ENCODE measurements around the gene FBXO30. TPM values are rescaled to one million over a fixed set of nuclear protein-coding genes. Genes with fewer than 3 reads are reported as not detected.

The FBXO30 gene
- total RNA-seq, 4 donors from 2014 or later, result 47.1 to 92.2 (median 69.3) TPM

DNA sequence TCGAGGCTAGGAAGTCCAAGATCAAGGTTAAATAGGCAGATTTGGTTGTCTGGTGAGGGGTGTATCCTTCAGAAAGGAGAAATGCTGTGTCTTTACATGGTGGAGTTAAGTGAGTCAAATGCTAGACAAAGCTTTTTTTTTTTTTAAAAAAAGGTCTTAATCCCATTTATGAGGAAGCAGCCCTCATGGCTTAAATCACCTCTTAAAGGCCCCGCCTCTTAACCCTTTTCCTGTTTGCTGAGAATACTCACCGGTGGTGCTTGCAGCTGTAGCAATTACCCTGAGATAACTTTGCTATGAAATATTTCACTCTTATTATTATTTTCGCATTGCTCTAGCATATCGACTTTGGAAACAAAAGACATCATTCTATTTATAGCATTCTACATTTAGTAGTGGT lies 30.8 kb downstream of the FBXO30 start:
- intact Hi-C loops (cut with DNase I), result no loop called here
- Histone ChIP-seq H3K4me1 (peaks cover 0 to 9% (median 3%) of the 10 kb centered on the region in 4 donors), H3K9me3 (peaks cover 0 to 10% (median under 1%) of the 10 kb centered on the region in 4 donors), H3K36me3 (peaks cover 0 to 16% (median 2%) of the 10 kb centered on the region in 4 donors), H3K4me3 (no peak overlapping the region), H3K27ac (replicated peaks in 1 of 4) (no peak overlapping the region), H3K27me3 (no peaks in the 10 kb centered on the region)
- 83% methylated on average over 5 of the region's 5 CpGs for WGBS
- no peak for TF ChIP-seq POLR2AphosphoS5 (IDR thresholded peaks at IDR 0.05)
- TF ChIP-seq POLR2A (IDR thresholded peaks at IDR 0.05; ENCODE audit: low read depth), result no peak
- TF ChIP-seq, protein P1, sequence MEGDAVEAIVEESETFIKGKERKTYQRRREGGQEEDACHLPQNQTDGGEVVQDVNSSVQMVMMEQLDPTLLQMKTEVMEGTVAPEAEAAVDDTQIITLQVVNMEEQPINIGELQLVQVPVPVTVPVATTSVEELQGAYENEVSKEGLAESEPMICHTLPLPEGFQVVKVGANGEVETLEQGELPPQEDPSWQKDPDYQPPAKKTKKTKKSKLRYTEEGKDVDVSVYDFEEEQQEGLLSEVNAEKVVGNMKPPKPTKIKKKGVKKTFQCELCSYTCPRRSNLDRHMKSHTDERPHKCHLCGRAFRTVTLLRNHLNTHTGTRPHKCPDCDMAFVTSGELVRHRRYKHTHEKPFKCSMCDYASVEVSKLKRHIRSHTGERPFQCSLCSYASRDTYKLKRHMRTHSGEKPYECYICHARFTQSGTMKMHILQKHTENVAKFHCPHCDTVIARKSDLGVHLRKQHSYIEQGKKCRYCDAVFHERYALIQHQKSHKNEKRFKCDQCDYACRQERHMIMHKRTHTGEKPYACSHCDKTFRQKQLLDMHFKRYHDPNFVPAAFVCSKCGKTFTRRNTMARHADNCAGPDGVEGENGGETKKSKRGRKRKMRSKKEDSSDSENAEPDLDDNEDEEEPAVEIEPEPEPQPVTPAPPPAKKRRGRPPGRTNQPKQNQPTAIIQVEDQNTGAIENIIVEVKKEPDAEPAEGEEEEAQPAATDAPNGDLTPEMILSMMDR (IDR thresholded peaks at IDR 0.05), result no peak
- TF ChIP-seq EP300 (IDR thresholded peaks at IDR 0.05), result no peak
- DNase-seq (ENCODE audit: extremely low spot score), result no peak

DNA sequence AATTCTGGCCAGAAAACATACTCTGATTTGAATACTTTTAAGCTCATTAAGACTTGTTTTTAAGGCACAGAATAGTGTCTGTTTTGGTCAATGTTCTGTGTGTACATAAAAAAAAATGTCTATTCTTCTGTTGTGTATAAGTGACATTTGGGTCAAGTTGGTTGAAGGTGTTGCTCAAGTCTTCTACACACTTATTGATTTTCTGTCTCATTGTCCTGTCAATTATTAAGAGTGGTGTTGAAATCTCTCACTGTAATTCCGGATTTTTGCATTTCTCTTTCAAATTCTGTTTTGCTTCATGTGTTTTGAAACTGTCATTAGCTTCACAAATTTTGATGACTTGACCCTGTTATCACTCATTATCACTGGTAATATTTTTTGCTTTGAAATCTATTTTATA lies 41.7 kb downstream of the FBXO30 start:
- intact Hi-C loops (cut with DNase I), result no loop called here
- 90% methylated on average over 1 of the region's 1 CpG for WGBS
- Histone ChIP-seq H3K27me3 (no peaks in the 10 kb centered on the region), H3K36me3 (no peaks in the 10 kb centered on the region), H3K27ac (replicated peaks in 1 of 4) (no peak overlapping the region), H3K4me3 (no peak overlapping the region), H3K4me1 (no peaks in the 10 kb centered on the region), H3K9me3 (peaks cover 0 to 6% (median 0%) of the 10 kb centered on the region in 4 donors)
- TF ChIP-seq EP300 (IDR thresholded peaks at IDR 0.05), result no peak
- no peak for TF ChIP-seq POLR2AphosphoS5 (IDR thresholded peaks at IDR 0.05)
- TF ChIP-seq, protein P1 (IDR thresholded peaks at IDR 0.05), result no peak
- no peak for TF ChIP-seq POLR2A (IDR thresholded peaks at IDR 0.05; ENCODE audit: low read depth)
- DNase-seq (ENCODE audit: extremely low spot score), result no peak

DNA sequence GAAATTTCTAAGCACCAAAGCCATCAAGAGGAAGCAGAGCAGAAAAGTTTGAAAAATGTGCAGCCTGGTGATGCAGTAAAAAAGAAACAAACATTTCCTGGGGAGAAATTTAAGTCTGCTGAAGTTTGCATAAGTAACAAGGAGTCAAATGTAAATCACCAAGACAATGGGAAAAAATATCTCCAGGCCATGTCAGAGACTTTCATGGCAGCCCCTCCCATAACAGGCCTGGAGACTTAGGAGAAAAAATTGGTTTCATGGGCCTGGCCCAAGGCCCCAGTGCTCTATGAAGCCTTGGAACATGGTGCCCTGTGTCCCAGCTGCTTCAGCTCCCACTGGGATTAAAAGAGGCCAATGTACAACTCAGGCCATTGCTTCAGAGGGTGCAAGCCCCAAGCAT lies 49.1 kb downstream of the FBXO30 start:
- TF ChIP-seq POLR2A (IDR thresholded peaks at IDR 0.05; ENCODE audit: low read depth) (no peak), POLR2AphosphoS5 (IDR thresholded peaks at IDR 0.05) (no peak), EP300 (IDR thresholded peaks at IDR 0.05) (no peak)
- TF ChIP-seq, protein P1 (IDR thresholded peaks at IDR 0.05), result no peak
- no peak for DNase-seq (ENCODE audit: extremely low spot score)
- H3K9me3 ChIP-seq, result no peaks in the 10 kb centered on the region
- no peaks in the 10 kb centered on the region for H3K27me3 ChIP-seq
- intact Hi-C loops (cut with DNase I), result no loop called here
- H3K4me1 ChIP-seq, result no peaks in the 10 kb centered on the region
- no peak overlapping the region for H3K27ac ChIP-seq (replicated peaks in 1 of 4)
- no peaks in the 10 kb centered on the region for H3K36me3 ChIP-seq
- no peak overlapping the region for H3K4me3 ChIP-seq

DNA sequence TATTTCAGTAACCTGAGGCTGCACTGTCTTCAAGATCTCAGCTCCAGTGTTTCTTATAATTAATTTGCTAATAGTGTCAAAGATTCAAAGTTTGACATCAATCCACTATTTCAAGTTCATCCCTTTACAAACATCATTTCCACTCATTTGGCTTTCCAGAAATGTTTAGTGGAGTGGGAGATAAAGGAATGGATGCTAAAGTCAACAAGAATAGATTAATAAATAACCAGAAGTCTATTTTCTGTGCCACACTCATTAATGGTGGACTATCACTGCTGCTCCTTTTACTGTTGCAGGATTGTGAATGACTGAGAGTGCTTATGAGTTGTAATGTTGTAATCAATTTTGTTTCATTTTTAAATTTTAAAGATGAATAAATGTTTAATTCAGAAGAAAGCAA lies 50.9 kb downstream of the FBXO30 start:
- Histone ChIP-seq H3K4me1 (peaks cover 0 to under 1% (median 0%) of the 10 kb centered on the region in 4 donors), H3K9me3 (no peaks in the 10 kb centered on the region), H3K27me3 (no peaks in the 10 kb centered on the region), H3K36me3 (no peaks in the 10 kb centered on the region), H3K27ac (replicated peaks in 1 of 4) (no peak overlapping the region), H3K4me3 (no peak overlapping the region)
- intact Hi-C loops (cut with DNase I), result no loop called here
- TF ChIP-seq EP300 (IDR thresholded peaks at IDR 0.05) (no peak), POLR2AphosphoS5 (IDR thresholded peaks at IDR 0.05) (no peak), POLR2A (IDR thresholded peaks at IDR 0.05; ENCODE audit: low read depth) (no peak)
- TF ChIP-seq, protein P1 (IDR thresholded peaks at IDR 0.05), result no peak
- no peak for DNase-seq (ENCODE audit: extremely low spot score)

DNA sequence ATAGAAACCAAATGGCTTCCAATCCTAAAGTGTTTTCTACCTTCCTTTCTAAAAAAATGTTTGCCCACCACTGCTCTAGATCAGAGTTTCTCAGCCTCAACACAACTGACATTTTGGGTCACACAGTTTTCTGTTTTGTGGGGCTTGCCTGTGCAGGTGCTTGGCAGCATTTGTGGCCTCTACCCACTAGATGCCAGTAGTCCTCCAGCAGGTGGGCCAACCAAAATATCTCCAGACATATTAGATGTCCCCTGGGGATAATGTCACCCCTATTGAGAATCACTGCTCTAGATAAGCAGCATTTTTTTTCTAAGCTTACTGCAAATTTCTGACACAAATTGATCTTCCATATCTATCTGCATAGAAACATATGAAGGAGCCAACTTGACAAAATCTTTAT lies 53.0 kb downstream of the FBXO30 start:
- H3K9me3 ChIP-seq, result no peaks in the 10 kb centered on the region
- H3K27ac ChIP-seq (replicated peaks in 1 of 4), result no peak overlapping the region
- TF ChIP-seq, protein P1 (IDR thresholded peaks at IDR 0.05), result no peak
- TF ChIP-seq EP300 (IDR thresholded peaks at IDR 0.05), result no peak
- TF ChIP-seq POLR2AphosphoS5 (IDR thresholded peaks at IDR 0.05), result no peak
- no peak for TF ChIP-seq POLR2A (IDR thresholded peaks at IDR 0.05; ENCODE audit: low read depth)
- intact Hi-C loops (cut with DNase I), result no loop called here
- no peak overlapping the region for H3K4me3 ChIP-seq
- no peaks in the 10 kb centered on the region for H3K27me3 ChIP-seq
- H3K4me1 ChIP-seq, result peaks cover 0 to 11% (median 0%) of the 10 kb centered on the region in 4 donors
- no peak for DNase-seq (ENCODE audit: extremely low spot score)
- H3K36me3 ChIP-seq, result no peaks in the 10 kb centered on the region
